NK-92 treated with Interleukin-12 subunit alpha and Interleukin-12 subunit beta, amount 100 ng/mL, for 24 hours (cell line): ENCODE measurements around the gene ATRNL1.

Experiments used
- DNase-seq: peaks from one replicate; lab custom pipeline; 2025; lab: John Stamatoyannopoulos, UW

The ATRNL1 gene

GRCh38 chr10:115982526-115982925 lies 889.4 kb downstream of the ATRNL1 start:
- no peak for DNase-seq

- no peak for DNase-seq
Measured at GRCh38 chr10:115985786-115986185, 892.6 kb downstream of the ATRNL1 start.

GRCh38 chr10:115988380-115988779 lies 895.2 kb downstream of the ATRNL1 start:
- no peak for DNase-seq

- DNase-seq = no peak
Measured at GRCh38 chr10:115989621-115990020, 896.5 kb downstream of the ATRNL1 start.

- DNase-seq = no peak
Measured at GRCh38 chr10:115992236-115992986, 899.2 kb downstream of the ATRNL1 start.

GRCh38 chr10:115996031-115996430 lies 902.9 kb downstream of the ATRNL1 start:
- DNase-seq = no peak

- no peak for DNase-seq
Measured at GRCh38 chr10:115998301-115998700, 905.1 kb downstream of the ATRNL1 start.
